GM12878 (cell line): ENCODE measurements around the gene TLE7. TPM values are rescaled to one million over a fixed set of nuclear protein-coding genes. Genes with fewer than 3 reads are reported as not detected.
A peak's percentile ranks its signal among the peaks of the same experiment; 100 is the strongest.

Source experiments
- ATF7 ChIP-seq: fragments of 450-650 bp; IDR thresholded peaks from 2 replicates; pipeline ENCODE4 v1.6.1; 2016; ENCODE audit warnings: low read depth, mild to moderate bottlenecking
- BHLHE40 ChIP-seq, 2 experiments: fragments of 450-650 bp in 1 of 2; IDR thresholded peaks; 2 replicates each; pipeline ENCODE4 v1.6.1; 2011 to 2017; ENCODE audit warnings: low read depth in 2 of 2, borderline replicate concordance in 1 of 2, improper control_type of control experiment in 1 of 2, low read length in 1 of 2, mild to moderate bottlenecking in 1 of 2
- CHD1 ChIP-seq: IDR thresholded peaks from 2 replicates; pipeline ENCODE4 v1.6.1; 2012; ENCODE audit warnings: low read depth, low read length, improper control_type of control experiment
- CHD4 ChIP-seq: fragments of 200-600 bp; sonication (generic); IDR thresholded peaks from 2 replicates; pipeline ENCODE4 v1.6.1; 2016; ENCODE audit warnings: mild to moderate bottlenecking
- CTCF ChIP-seq, 3 experiments: IDR thresholded peaks in 2 of 3; conservative IDR thresholded peaks in 1 of 3; 2 replicates each; pipeline ENCODE4 v1.5.1; 2011; ENCODE audit warnings: low read depth in 3 of 3, low read length in 3 of 3, mild to moderate bottlenecking in 3 of 3, control low read depth in 2 of 3, moderate library complexity in 2 of 3, inconsistent platforms in 1 of 3, mixed read lengths in 1 of 3; ENCODE audit not compliant: control insufficient read depth in 2 of 3, insufficient read depth in 1 of 3; ENCODE audit errors: extremely low read depth in 1 of 3
- EGR1 ChIP-seq, 2 experiments: IDR thresholded peaks; 1 replicate in 1 of 2; 2 replicates in 1 of 2; pipeline ENCODE4 v1.6.1; 2011 to 2012; ENCODE audit warnings: low read depth in 2 of 2, low read length in 2 of 2, borderline replicate concordance in 1 of 2, mild to moderate bottlenecking in 1 of 2, moderate library complexity in 1 of 2
- EZH2 ChIP-seq: IDR thresholded peaks from 2 replicates; pipeline ENCODE4 v1.6.1; 2012; ENCODE audit warnings: low read depth, mild to moderate bottlenecking, control low read depth, inconsistent platforms, low read length, borderline replicate concordance; ENCODE audit not compliant: control insufficient read depth
- GATAD2B ChIP-seq: fragments of 450-650 bp; conservative IDR thresholded peaks from 2 replicates; pipeline ENCODE4 v1.6.1; 2017; ENCODE audit warnings: low read depth, mild to moderate bottlenecking, moderate library complexity
- HDAC6 ChIP-seq: fragments of 200-600 bp; sonication (generic); IDR thresholded peaks from one replicate; pipeline ENCODE4 v1.8.0; 2017; ENCODE audit warnings: antibody characterized with exemption; ENCODE audit not compliant: unreplicated experiment
- KLF5 ChIP-seq: fragments of 450-650 bp; IDR thresholded peaks from 2 replicates; pipeline ENCODE4 v1.6.1; 2014; ENCODE audit warnings: mild to moderate bottlenecking; ENCODE audit not compliant: partially characterized antibody
- MAX ChIP-seq: IDR thresholded peaks from 2 replicates; pipeline ENCODE4 v1.6.1; 2012; ENCODE audit warnings: low read depth, low read length, improper control_type of control experiment
- MEF2A ChIP-seq: IDR thresholded peaks from 2 replicates; pipeline ENCODE4 v1.6.1; 2011; ENCODE audit warnings: low read depth, mild to moderate bottlenecking, low read length, moderate library complexity; ENCODE audit not compliant: insufficient read depth
- MTA2 ChIP-seq: fragments of 450-650 bp; IDR thresholded peaks from 2 replicates; pipeline ENCODE4 v1.6.1; 2016; ENCODE audit warnings: low read depth, mild to moderate bottlenecking, moderate library complexity
- MXI1 ChIP-seq: fragments of 150-350 bp; IDR thresholded peaks from 2 replicates; pipeline ENCODE4 v1.6.1; 2011; ENCODE audit warnings: low read depth, mild to moderate bottlenecking, inconsistent platforms, low read length, improper control_type of control experiment
- NFIC ChIP-seq: IDR thresholded peaks from 2 replicates; pipeline ENCODE4 v1.6.1; 2012; ENCODE audit warnings: low read depth, mild to moderate bottlenecking, inconsistent platforms, low read length, moderate library complexity
- PML ChIP-seq: IDR thresholded peaks from 2 replicates; pipeline ENCODE4 v1.6.1; 2012; ENCODE audit warnings: low read length, inconsistent platforms
- POLR2A ChIP-seq: IDR thresholded peaks from 2 replicates; pipeline ENCODE4 v1.6.1; 2011; ENCODE audit warnings: low read depth, mild to moderate bottlenecking, low read length
- POLR2AphosphoS5 ChIP-seq: IDR thresholded peaks from 2 replicates; pipeline ENCODE4 v1.6.1; 2011; ENCODE audit warnings: mild to moderate bottlenecking, low read length, inconsistent platforms
- POU2F2 ChIP-seq: IDR thresholded peaks from 3 replicates; pipeline ENCODE4 v1.6.1; 2011; ENCODE audit warnings: low read depth, mild to moderate bottlenecking, low read length, borderline replicate concordance
- RAD51 ChIP-seq: fragments of 450-650 bp; IDR thresholded peaks from 2 replicates; pipeline ENCODE4 v1.6.1; 2016; ENCODE audit warnings: moderate library complexity, mild to moderate bottlenecking, inconsistent platforms
- RELB ChIP-seq: fragments of 450-650 bp; IDR thresholded peaks from 2 replicates; pipeline ENCODE4 v1.6.1; 2017; ENCODE audit warnings: low read depth, mild to moderate bottlenecking, moderate library complexity
- SRF ChIP-seq, 2 experiments: IDR thresholded peaks; 2 replicates each; pipeline ENCODE4 v1.6.1; 2011; ENCODE audit warnings: low read depth in 2 of 2, low read length in 2 of 2, mild to moderate bottlenecking in 1 of 2, moderate library complexity in 1 of 2
- SUPT20H ChIP-seq: IDR thresholded peaks from 2 replicates; pipeline ENCODE4 v1.6.1; 2011; ENCODE audit warnings: low read depth, mild to moderate bottlenecking, low read length, moderate library complexity, borderline replicate concordance; ENCODE audit not compliant: control insufficient read depth
- TAF1 ChIP-seq: IDR thresholded peaks from 2 replicates; pipeline ENCODE4 v1.6.1; 2011; ENCODE audit warnings: mild to moderate bottlenecking, low read depth, low read length, borderline replicate concordance
- TARDBP ChIP-seq: IDR thresholded peaks from 2 replicates; pipeline ENCODE4 v1.6.1; 2016; ENCODE audit warnings: borderline replicate concordance
- ZNF207 ChIP-seq: fragments of 450-650 bp; IDR thresholded peaks from 2 replicates; pipeline ENCODE4 v1.6.1; 2014; ENCODE audit warnings: antibody characterized with exemption, mild to moderate bottlenecking, borderline replicate concordance
- polyA plus RNA-seq, 11 experiments: library from polyadenylated mRNA; depleted of rRNA in 4 of 11; unstranded in 6 of 11; stranded (reverse) in 5 of 11; fragments of >200 nt; fragmentation: Nextera tagmentation in 4 of 11; fragmentation: Illumina TruSeq in 1 of 11; extraction: Ambion mirVana in 4 of 11; extraction: Trizol in 1 of 11; gene quantifications; 1 replicate in 1 of 11; 2 replicates in 10 of 11; pipeline versions ENCODE4 v1.2.1 to v1.2.3, GENCODE V29; 2011 to 2016; ENCODE audit warnings: inconsistent platforms in 2 of 11, missing spikeins in 2 of 11, low read depth in 1 of 11
- total RNA-seq, 4 experiments: library from RNA; depleted of rRNA in 3 of 4; stranded (reverse); fragments of >200 nt in 3 of 4; fragmentation: Illumina TruSeq in 1 of 4; extraction: Trizol in 1 of 4; gene quantifications; 2 replicates each; pipeline versions ENCODE4 v1.2.1 to v1.2.3, GENCODE V29; 2013 to 2021

Gene TLE7
- total and polyA plus RNA-seq, 10 of the 15 experiments (the other 5 are each of a cell fraction or from before 2014, with no cell fraction given) = not detected

GRCh38 chr16:71461686-71462648 lies 20.1 kb upstream of the TLE7 start, which contains the start of gene ZNF23 (continued):
- TF ChIP-seq CHD1 (no peak), MXI1 (peak; percentile 88), ATF7 (0 out of 2 replicates have a peak, but pooled peaks have one; percentile 21), EGR1 (IDR thresholded peaks at IDR 0.05; ENCODE audit: borderline replicate concordance in 1 of 2, low read depth in 2 of 2, low read length in 2 of 2) (peak in 1 of 2 experiments; percentile 54; a peak in 1 of 3 replicates), BHLHE40 (IDR thresholded peaks at IDR 0.05; ENCODE audit: borderline replicate concordance in 1 of 2, low read depth in 2 of 2, low read length in 1 of 2) (peak; percentile 35 to 86; a peak in 3 of 4 replicates), CTCF (IDR thresholded peaks at IDR 0.05 in 2 of 3, conservative IDR thresholded peaks at IDR 0.05 in 1 of 3; ENCODE audit: control insufficient read depth in 2 of 3, extremely low read depth in 1 of 3, insufficient read depth in 1 of 3, low read depth in 3 of 3, low read length in 3 of 3) (peak; percentile 9 to 23 (median 22); a peak in 3 of 6 replicates), HDAC6 (peak; percentile 41), PML (peak; percentile 91), MAX (peak; percentile 42; the same call in 1 of the 2 replicates), TAF1 (peak; percentile 92), GATAD2B (0 out of 2 replicates have a peak, but pooled peaks have one; percentile 51), TARDBP (peak; percentile 63; the same call in 1 of the 2 replicates), EZH2 (no peak), SRF (IDR thresholded peaks at IDR 0.05; ENCODE audit: low read depth in 2 of 2, low read length in 2 of 2) (peak in 1 of 2 experiments; percentile 83; a peak in 2 of 4 replicates), CHD4 (no peak), SUPT20H (no peak), RAD51 (no peak), POU2F2 (peak; percentile 88), POLR2AphosphoS5 (peak; percentile 96), POLR2A (peak; percentile 99), KLF5 (peak; percentile 72), ZNF207 (peak; percentile 66; the same call in 1 of the 2 replicates), NFIC (no peak), MEF2A (0 out of 2 replicates have a peak, but pooled peaks have one; percentile 23), MTA2 (no peak), RELB (peak; percentile 92)
